Stimulated activated CD8-positive, alpha-beta memory T cell treated with anti-CD3 and anti-CD28 coated beads, Interleukin-7, amount 100 ng/mL, for 1 hour (primary cell): Measurements from ENCODE around the gene GSTT2.
"Not testable (repeated sequence)": the region's sequence is repeated elsewhere in the genome, so short reads cannot be mapped to it uniquely, and the experiment has no call there.

Source experiments
- DNase-seq, 2 donors: peaks; one replicate each; pipeline ENCODE4 v3.0.0-alpha.2; 2020; ENCODE audit warnings: low read depth in 2 of 2

GSTT2 gene

GRCh38 chr22:23979557-23980240, at the start of gene GSTT2:
GSTT2 (plus strand) TSS chr22:23980134.
- not testable (repeated sequence) for DNase-seq

GRCh38 chr22:23938328-23939016, 41.5 kb upstream of the GSTT2 start:
- no peak for DNase-seq

- DNase-seq: no peak
Observed at GRCh38 chr22:23939017-23939357, 40.9 kb upstream of the GSTT2 start.

GRCh38 chr22:23940166-23940565, 39.8 kb upstream of the GSTT2 start:
- not testable (repeated sequence) for DNase-seq

- not testable (repeated sequence) for DNase-seq
Observed at GRCh38 chr22:23947391-23947790, 32.5 kb upstream of the GSTT2 start.

- not testable (repeated sequence) for DNase-seq
Observed at GRCh38 chr22:23949764-23950163, 30.2 kb upstream of the GSTT2 start.

- not testable (repeated sequence) for DNase-seq
Observed at GRCh38 chr22:23951383-23951782, 28.6 kb upstream of the GSTT2 start.

- DNase-seq: not testable (repeated sequence)
Observed at GRCh38 chr22:23952794-23953405, 27.0 kb upstream of the GSTT2 start.

GRCh38 chr22:23953485-23953884, 26.4 kb upstream of the GSTT2 start:
- DNase-seq: not testable (repeated sequence)

GRCh38 chr22:23954193-23954990, 25.5 kb upstream of the GSTT2 start:
- not testable (repeated sequence) for DNase-seq

- DNase-seq: not testable (repeated sequence)
Observed at GRCh38 chr22:23954991-23955305, 25.0 kb upstream of the GSTT2 start.

- not testable (repeated sequence) for DNase-seq
Observed at GRCh38 chr22:23955886-23956285, 24.0 kb upstream of the GSTT2 start.

- peak; percentile 53 to 74 for DNase-seq
Observed at GRCh38 chr22:23956301-23956900, 23.5 kb upstream of the GSTT2 start.

GRCh38 chr22:23961084-23961771, 18.7 kb upstream of the GSTT2 start, which contains the start of gene GSTT2B:
GSTT2B (minus strand) TSS chr22:23961195; CDS start chr22:23961131, 64 bp downstream.
- DNase-seq: not testable (repeated sequence)

- not testable (repeated sequence) for DNase-seq
Observed at GRCh38 chr22:23966094-23966493, 13.8 kb upstream of the GSTT2 start.

- not testable (repeated sequence) for DNase-seq
Observed at GRCh38 chr22:23966568-23966967, 13.4 kb upstream of the GSTT2 start, which contains the start of gene DDTL. DDTL (plus strand) TSS chr22:23966888; CDS start chr22:23966915, 27 bp downstream.

- no peak for DNase-seq
Observed at GRCh38 chr22:23969071-23969470, 10.9 kb upstream of the GSTT2 start.

- no peak for DNase-seq
Observed at GRCh38 chr22:23970201-23970641, 9.7 kb upstream of the GSTT2 start.

- DNase-seq: no peak
Observed at GRCh38 chr22:23970816-23971486, 9.0 kb upstream of the GSTT2 start.

GRCh38 chr22:23971927-23972326, 8.0 kb upstream of the GSTT2 start:
- not testable (repeated sequence) for DNase-seq
